Femur (tissue), 1 donor: ENCODE data around the gene TMEM187.

ENCODE experiments used
- DNase-seq: peaks from one replicate; pipeline ENCODE4 v3.0.0-alpha.2; 2017

TMEM187 gene

GRCh38 chrX:154023276-154024000, 50.9 kb downstream of the TMEM187 start:
- no peak for DNase-seq

GRCh38 chrX:154024271-154024670, 51.7 kb downstream of the TMEM187 start:
- no peak for DNase-seq

- DNase-seq, result no peak
Observed at GRCh38 chrX:154025230-154025629, 52.7 kb downstream of the TMEM187 start.

- no peak for DNase-seq
Observed at GRCh38 chrX:154026136-154027021, 53.8 kb downstream of the TMEM187 start.

GRCh38 chrX:154027022-154027402, 54.5 kb downstream of the TMEM187 start:
- no peak for DNase-seq

- no peak for DNase-seq
Observed at GRCh38 chrX:154027986-154028385, 55.4 kb downstream of the TMEM187 start.

- no peak for DNase-seq
Observed at GRCh38 chrX:154028502-154029184, 56.1 kb downstream of the TMEM187 start.

GRCh38 chrX:154029439-154029838, 56.9 kb downstream of the TMEM187 start:
- no peak for DNase-seq

GRCh38 chrX:154030266-154030665, 57.7 kb downstream of the TMEM187 start:
- DNase-seq, result no peak

GRCh38 chrX:154030715-154031305, 58.3 kb downstream of the TMEM187 start:
- no peak for DNase-seq

- DNase-seq, result no peak
Observed at GRCh38 chrX:154032160-154032559, 59.6 kb downstream of the TMEM187 start.

- DNase-seq, result no peak
Observed at GRCh38 chrX:154032653-154033052, 60.1 kb downstream of the TMEM187 start.
